HCT116 (cell line): ENCODE measurements around the gene TMEM131. TPM values are rescaled to one million over a fixed set of nuclear protein-coding genes. Genes with fewer than 3 reads are reported as not detected.

Experiments used
- ATAC-seq: fragments of 200-7000 bp; cut with Tn5 transposase; 2 replicates; pipeline ENCODE4 v1.9.1; 2020; ENCODE audit warnings: mild to moderate bottlenecking, moderate library complexity
- BruUV-seq: library from RNA; stranded (reverse); fragments of 400-500 nt; replicated peaks from 2 replicates; lab custom pipeline; 2021; lab: Mats Ljungman, UMichigan
- CTCF ChIA-PET: fragments of 300-600 bp; sonication (Branson Sonifier 250); formaldehyde crosslinking; loops from one replicate; lab custom pipeline; 2021; ENCODE audit warnings: antibody characterized with exemption; lab: Charles Lee
- POLR2A ChIA-PET: fragments of 300-600, 350-600 bp; sonication (Branson Sonifier 250); formaldehyde crosslinking; loops from one replicate; lab custom pipeline; 2021; ENCODE audit warnings: antibody characterized with exemption; lab: Charles Lee
- RAD21 ChIA-PET, 2 experiments: fragments of 300-600 bp; sonication (Branson Sonifier 250); formaldehyde crosslinking; loops; one replicate each; lab custom pipeline; 2023; ENCODE audit warnings: low total read pairs in 2 of 2; ENCODE audit not compliant: uncharacterized antibody in 2 of 2, unreplicated experiment in 2 of 2, low non-redundant PET in 1 of 2; lab: Charles Lee
- DNase-seq: peaks from one replicate; pipeline ENCODE4 v3.0.0-alpha.2; 2010; ENCODE audit warnings: low read depth, low spot score
- H2AFZ ChIP-seq: fragments of 200-600 bp; shearing (Covaris generic), sonication (generic); 2 replicates; pipeline ENCODE4 v1.6.1; 2017; ENCODE audit warnings: low read depth, mixed run types, mixed read lengths, antibody characterized with exemption, low read length; ENCODE audit not compliant: poor library complexity, severe bottlenecking
- H3K27ac ChIP-seq: 2 replicates; pipeline ENCODE4 v1.5.1; 2012; ENCODE audit warnings: low read depth, low read length
- H3K27me3 ChIP-seq: fragments of 200-600 bp; sonication (generic); 2 replicates; pipeline ENCODE4 v1.6.1; 2016; ENCODE audit warnings: mixed run types, low read length, mixed read lengths; ENCODE audit not compliant: insufficient read depth
- H3K36me3 ChIP-seq, 2 experiments: fragments of 200-500 bp in 1 of 2; fragments of 200-600 bp in 1 of 2; sonication (Bioruptor generic) in 1 of 2; sonication (generic) in 1 of 2; 2 replicates each; pipeline versions ENCODE4 v1.5.1 to v1.6.1; 2014 to 2016; ENCODE audit warnings: low read length in 2 of 2, inconsistent platforms in 1 of 2, mixed read lengths in 1 of 2, mixed run types in 1 of 2; ENCODE audit not compliant: insufficient read depth in 2 of 2, control insufficient read depth in 1 of 2
- H3K4me1 ChIP-seq, 2 experiments: fragments of 200-600 bp in 1 of 2; sonication (generic) in 1 of 2; 2 replicates each; pipeline versions ENCODE4 v1.5.1 to v1.6.1; 2012 to 2017; ENCODE audit warnings: low read length in 2 of 2, inconsistent platforms in 1 of 2, mild to moderate bottlenecking in 1 of 2, mixed read lengths in 1 of 2, mixed run types in 1 of 2, moderate library complexity in 1 of 2; ENCODE audit not compliant: insufficient read depth in 2 of 2, control insufficient read depth in 1 of 2
- H3K4me2 ChIP-seq: fragments of 200-600 bp; sonication (generic); 2 replicates; pipeline ENCODE4 v1.6.1; 2017; ENCODE audit warnings: mixed run types, low read length, mixed read lengths
- H3K4me3 ChIP-seq, 2 experiments: fragments of 200-600 bp in 1 of 2; sonication (generic) in 1 of 2; replicated peaks in 1 of 2; 2 replicates each; pipeline ENCODE4 v1.5.1; 2011 to 2016; ENCODE audit warnings: low read length in 2 of 2, control low read depth in 1 of 2, low read depth in 1 of 2, mild to moderate bottlenecking in 1 of 2, mixed read lengths in 1 of 2, mixed run types in 1 of 2
- H3K79me2 ChIP-seq: fragments of 200-600 bp; sonication (generic); 2 replicates; pipeline ENCODE4 v1.6.1; 2017; ENCODE audit warnings: mild to moderate bottlenecking, mixed run types, low read length, moderate library complexity, mixed read lengths; ENCODE audit not compliant: insufficient read depth
- H3K9ac ChIP-seq: fragments of 200-600 bp; sonication (generic); 2 replicates; pipeline ENCODE4 v1.6.1; 2016; ENCODE audit warnings: low read length, mixed read lengths
- H3K9me2 ChIP-seq: fragments of 200-600 bp; sonication (generic), shearing (Covaris generic); 2 replicates; pipeline ENCODE4 v1.6.1; 2017; ENCODE audit warnings: mixed run types, mild to moderate bottlenecking, moderate library complexity; ENCODE audit not compliant: insufficient read depth
- H3K9me3 ChIP-seq, 2 experiments: fragments of 200-500 bp in 1 of 2; fragments of 200-600 bp in 1 of 2; sonication (Bioruptor generic) in 1 of 2; sonication (generic) in 1 of 2; 2 replicates each; pipeline ENCODE4 v1.6.1; 2014 to 2017; ENCODE audit warnings: low read length in 2 of 2, mixed read lengths in 2 of 2, inconsistent platforms in 1 of 2, low read depth in 1 of 2, mild to moderate bottlenecking in 1 of 2, mixed run types in 1 of 2, moderate library complexity in 1 of 2; ENCODE audit not compliant: control insufficient read depth in 1 of 2, insufficient read depth in 1 of 2
- H4K20me1 ChIP-seq: fragments of 200-600 bp; sonication (generic), shearing (Covaris generic); 2 replicates; pipeline ENCODE4 v1.6.1; 2017; ENCODE audit warnings: mixed run types, mild to moderate bottlenecking, moderate library complexity; ENCODE audit not compliant: insufficient read depth
- CBX3 ChIP-seq: IDR thresholded peaks from 2 replicates; pipeline ENCODE4 v1.6.1; 2012; ENCODE audit warnings: low read depth
- CTCF ChIP-seq, 3 experiments: fragments of 200-600 bp in 1 of 3; sonication (generic) in 1 of 3; IDR thresholded peaks in 2 of 3; conservative IDR thresholded peaks in 1 of 3; 2 replicates each; pipeline ENCODE4 v1.5.1; 2012 to 2017; ENCODE audit warnings: low read depth in 2 of 3, low read length in 2 of 3, antibody characterized with exemption in 1 of 3, borderline replicate concordance in 1 of 3, control low read depth in 1 of 3, mild to moderate bottlenecking in 1 of 3, mixed read lengths in 1 of 3, mixed run types in 1 of 3, moderate library complexity in 1 of 3; ENCODE audit not compliant: insufficient read depth in 1 of 3
- EGR1 ChIP-seq: IDR thresholded peaks from 2 replicates; pipeline ENCODE4 v1.6.1; 2012; ENCODE audit warnings: low read depth
- EZH2phosphoT487 ChIP-seq: fragments of 200-600 bp; IDR thresholded peaks from 2 replicates; pipeline ENCODE4 v1.6.1; 2018; ENCODE audit warnings: antibody characterized with exemption, borderline replicate concordance
- MAX ChIP-seq: IDR thresholded peaks from 2 replicates; pipeline ENCODE4 v1.6.1; 2012
- RAD21 ChIP-seq: IDR thresholded peaks from 2 replicates; pipeline ENCODE4 v1.6.1; 2012; ENCODE audit warnings: low read depth, mild to moderate bottlenecking
- REST ChIP-seq: IDR thresholded peaks from 2 replicates; pipeline ENCODE4 v1.6.1; 2012; ENCODE audit warnings: low read depth
- SP1 ChIP-seq: IDR thresholded peaks from 2 replicates; pipeline ENCODE4 v1.6.1; 2012; ENCODE audit warnings: low read depth
- SRF ChIP-seq: IDR thresholded peaks from 2 replicates; pipeline ENCODE4 v1.6.1; 2012; ENCODE audit warnings: low read depth
- ZBTB33 ChIP-seq: IDR thresholded peaks from 2 replicates; pipeline ENCODE4 v1.6.1; 2011; ENCODE audit warnings: mild to moderate bottlenecking, low read length, moderate library complexity; ENCODE audit not compliant: insufficient replicate concordance; ENCODE audit errors: extremely low read depth
- ZNF274 ChIP-seq: fragments of 200-500 bp; sonication (Bioruptor generic); IDR thresholded peaks from 2 replicates; pipeline ENCODE4 v1.6.1; 2014; ENCODE audit warnings: mild to moderate bottlenecking, low read depth, low read length, inconsistent platforms
- intact Hi-C: fragments of 100-400 bp; cut with micrococcal nuclease; formaldehyde crosslinking; loops from 2 replicates; pipeline ENCODE4 v1.10.0; 2022
- total RNA-seq: library from RNA; stranded (reverse); gene quantifications from one replicate; pipeline ENCODE4 v1.2.1, GENCODE V29; 2021; ENCODE audit not compliant: unreplicated experiment

Gene TMEM131
- total RNA-seq, 1 experiment from 2014 or later, result 51.5 TPM

- Histone ChIP-seq H3K4me2 (no peak overlapping the region), H4K20me1 (no peaks in the 10 kb centered on the region), H3K27me3 (no peaks in the 10 kb centered on the region), H3K79me2 (no peaks in the 10 kb centered on the region), H2AFZ (no peak overlapping the region), H3K9me3 (no peaks in the 10 kb centered on the region), H3K9me2 (no peaks in the 10 kb centered on the region), H3K9ac (no peak overlapping the region), H3K4me3 (no peak overlapping the region), H3K4me1 (no peaks in the 10 kb centered on the region), H3K27ac (no peak overlapping the region), H3K36me3 (no peaks in the 10 kb centered on the region)
- ChIA-PET CTCF (no interaction called here), RAD21 (no interaction called here), POLR2A (no interaction called here)
- intact Hi-C loops, result no loop called here
- ATAC-seq, result no peak
- no TSS peak for BruUV-seq
- no peak for DNase-seq
- no peak for TF ChIP-seq ZBTB33
- TF ChIP-seq EGR1, result no peak
- TF ChIP-seq SRF, result no peak
- TF ChIP-seq MAX, result no peak
- TF ChIP-seq ZNF274, result no peak
- TF ChIP-seq CBX3, result no peak
- TF ChIP-seq RAD21, result no peak
- no peak for TF ChIP-seq SP1
These were observed 271.2 kb downstream of the TMEM131 start for GRCh38 chr2:97724501-97724900.

- CTCF ChIA-PET, result no interaction called here
- H2AFZ ChIP-seq, result no peak overlapping the region
- ATAC-seq (no peak), DNase-seq (no peak)
- no peak overlapping the region for H3K9ac ChIP-seq
- H3K4me3 ChIP-seq, result no peak overlapping the region
- no TSS peak for BruUV-seq
- H4K20me1 ChIP-seq, result no peaks in the 10 kb centered on the region
- no peak overlapping the region for H3K4me2 ChIP-seq
- no peaks in the 10 kb centered on the region for H3K36me3 ChIP-seq
- no peaks in the 10 kb centered on the region for H3K27me3 ChIP-seq
- intact Hi-C loops, result no loop called here
- RAD21 ChIA-PET, result no interaction called here
- no peaks in the 10 kb centered on the region for H3K4me1 ChIP-seq
- H3K27ac ChIP-seq, result no peak overlapping the region
- H3K9me3 ChIP-seq, result no peaks in the 10 kb centered on the region
- no peaks in the 10 kb centered on the region for H3K9me2 ChIP-seq
- no peaks in the 10 kb centered on the region for H3K79me2 ChIP-seq
- POLR2A ChIA-PET, result no interaction called here
- TF ChIP-seq CTCF (IDR thresholded peaks at IDR 0.05 in 2 of 3, conservative IDR thresholded peaks at IDR 0.05 in 1 of 3; ENCODE audit: borderline replicate concordance in 1 of 3, insufficient read depth in 1 of 3, low read depth in 2 of 3, low read length in 2 of 3) (no peak), RAD21 (no peak), REST (no peak), EZH2phosphoT487 (no peak), ZNF274 (no peak), SRF (no peak), EGR1 (no peak)
These were observed 271.7 kb downstream of the TMEM131 start for GRCh38 chr2:97724073-97724410.
